IPS-18a (cell line): ENCODE results near the gene CDH4.

ENCODE experiments used
- H3K27ac ChIP-seq: one replicate; pipeline ENCODE4 v1.5.1; 2013; ENCODE audit warnings: low read length
- H3K27me3 ChIP-seq: one replicate; pipeline ENCODE4 v1.6.1; 2013; ENCODE audit warnings: mild to moderate bottlenecking, low read length; ENCODE audit not compliant: control insufficient read depth, insufficient read depth
- H3K36me3 ChIP-seq: one replicate; pipeline ENCODE4 v1.6.1; 2013; ENCODE audit warnings: low read depth, low read length; ENCODE audit not compliant: control insufficient read depth
- H3K4me1 ChIP-seq: one replicate; pipeline ENCODE4 v1.6.1; 2013; ENCODE audit warnings: low read depth, low read length; ENCODE audit not compliant: control insufficient read depth
- H3K4me3 ChIP-seq: one replicate; pipeline ENCODE4 v1.5.1; 2013; ENCODE audit warnings: low read length
- H3K9ac ChIP-seq: one replicate; pipeline ENCODE4 v1.6.1; 2013; ENCODE audit warnings: mild to moderate bottlenecking, low read length, moderate library complexity
- H3K9me3 ChIP-seq: one replicate; pipeline ENCODE4 v1.6.1; 2013; ENCODE audit warnings: low read depth, low read length; ENCODE audit not compliant: control insufficient read depth

CDH4 gene

GRCh38 chr20:61285152-61285645, 33.1 kb downstream of the CDH4 start:
- Histone ChIP-seq H3K4me3 (no peak overlapping the region), H3K9me3 (no peaks in the 10 kb centered on the region), H3K9ac (no peak overlapping the region), H3K36me3 (no peaks in the 10 kb centered on the region), H3K27ac (no peak overlapping the region), H3K27me3 (no peaks in the 10 kb centered on the region), H3K4me1 (no peaks in the 10 kb centered on the region)

- peaks cover 3% of the 10 kb centered on the region for H3K27me3 ChIP-seq
Observed at GRCh38 chr20:61285691-61286090, 33.6 kb downstream of the CDH4 start.

GRCh38 chr20:61287583-61288275, 35.7 kb downstream of the CDH4 start:
- Histone ChIP-seq H3K27ac (no peak overlapping the region), H3K9ac (no peak overlapping the region), H3K4me3 (no peak overlapping the region), H3K27me3 (peaks cover 4% of the 10 kb centered on the region), H3K9me3 (no peaks in the 10 kb centered on the region), H3K4me1 (no peaks in the 10 kb centered on the region), H3K36me3 (no peaks in the 10 kb centered on the region)

More at GRCh38 chr20:61285691-61286090, 33.6 kb downstream of the CDH4 start:
- Histone ChIP-seq H3K27ac (no peak overlapping the region), H3K36me3 (no peaks in the 10 kb centered on the region), H3K9ac (no peak overlapping the region), H3K4me1 (no peaks in the 10 kb centered on the region), H3K9me3 (no peaks in the 10 kb centered on the region), H3K4me3 (no peak overlapping the region)

GRCh38 chr20:61288331-61288784, 36.3 kb downstream of the CDH4 start:
- H3K4me3 ChIP-seq: no peak overlapping the region

GRCh38 chr20:61289166-61289565, 37.1 kb downstream of the CDH4 start:
- Histone ChIP-seq H3K4me1 (no peaks in the 10 kb centered on the region), H3K36me3 (no peaks in the 10 kb centered on the region), H3K27ac (no peak overlapping the region), H3K9me3 (no peaks in the 10 kb centered on the region), H3K4me3 (no peak overlapping the region), H3K27me3 (peaks cover 4% of the 10 kb centered on the region), H3K9ac (no peak overlapping the region)

More at GRCh38 chr20:61288331-61288784, 36.3 kb downstream of the CDH4 start:
- Histone ChIP-seq H3K4me1 (no peaks in the 10 kb centered on the region), H3K9me3 (no peaks in the 10 kb centered on the region), H3K27ac (no peak overlapping the region), H3K9ac (no peak overlapping the region), H3K27me3 (peaks cover 4% of the 10 kb centered on the region), H3K36me3 (no peaks in the 10 kb centered on the region)

- Histone ChIP-seq H3K27ac (no peak overlapping the region), H3K9ac (no peak overlapping the region), H3K4me1 (no peaks in the 10 kb centered on the region), H3K9me3 (no peaks in the 10 kb centered on the region), H3K36me3 (no peaks in the 10 kb centered on the region), H3K27me3 (peaks cover 4% of the 10 kb centered on the region), H3K4me3 (no peak overlapping the region)
Observed at GRCh38 chr20:61290721-61291120, 38.7 kb downstream of the CDH4 start.

- H3K4me3 ChIP-seq: no peak overlapping the region
- no peaks in the 10 kb centered on the region for H3K4me1 ChIP-seq
- no peak overlapping the region for H3K27ac ChIP-seq
- no peaks in the 10 kb centered on the region for H3K9me3 ChIP-seq
- no peak overlapping the region for H3K9ac ChIP-seq
- H3K27me3 ChIP-seq: peaks cover 4% of the 10 kb centered on the region
- no peaks in the 10 kb centered on the region for H3K36me3 ChIP-seq
Observed at GRCh38 chr20:61291166-61291829, 39.2 kb downstream of the CDH4 start.

GRCh38 chr20:61292391-61292790, 40.3 kb downstream of the CDH4 start:
- no peaks in the 10 kb centered on the region for H3K4me1 ChIP-seq
- H3K9ac ChIP-seq: no peak overlapping the region
- H3K4me3 ChIP-seq: no peak overlapping the region
- peaks cover 4% of the 10 kb centered on the region for H3K27me3 ChIP-seq
- H3K27ac ChIP-seq: no peak overlapping the region
- no peaks in the 10 kb centered on the region for H3K9me3 ChIP-seq
- no peaks in the 10 kb centered on the region for H3K36me3 ChIP-seq

- Histone ChIP-seq H3K27ac (no peak overlapping the region), H3K36me3 (no peaks in the 10 kb centered on the region), H3K4me3 (no peak overlapping the region), H3K4me1 (no peaks in the 10 kb centered on the region), H3K9ac (no peak overlapping the region), H3K27me3 (peaks cover 4% of the 10 kb centered on the region), H3K9me3 (no peaks in the 10 kb centered on the region)
Observed at GRCh38 chr20:61292821-61293612, 41.0 kb downstream of the CDH4 start.

GRCh38 chr20:61293951-61294350, 41.9 kb downstream of the CDH4 start:
- peaks cover 4% of the 10 kb centered on the region for H3K27me3 ChIP-seq
- H3K4me1 ChIP-seq: no peaks in the 10 kb centered on the region
- no peaks in the 10 kb centered on the region for H3K36me3 ChIP-seq
- H3K4me3 ChIP-seq: no peak overlapping the region
- no peaks in the 10 kb centered on the region for H3K9me3 ChIP-seq
- no peak overlapping the region for H3K27ac ChIP-seq
- no peak overlapping the region for H3K9ac ChIP-seq

GRCh38 chr20:61295249-61295648, 43.2 kb downstream of the CDH4 start:
- Histone ChIP-seq H3K4me3 (no peak overlapping the region), H3K36me3 (no peaks in the 10 kb centered on the region), H3K27ac (no peak overlapping the region), H3K4me1 (no peaks in the 10 kb centered on the region), H3K9ac (no peak overlapping the region), H3K27me3 (peaks cover 4% of the 10 kb centered on the region), H3K9me3 (no peaks in the 10 kb centered on the region)
